Measurements from ENCODE around the gene RHEB. TPM values are rescaled to one million over a fixed set of nuclear protein-coding genes. Genes with fewer than 3 reads are reported as not detected.

RHEB gene
- total and polyA plus RNA-seq, 2 of the 13 experiments (the other 11 are each of a cell fraction or from before 2014, with no cell fraction given): 55.0 to 77.6 TPM

DNA sequence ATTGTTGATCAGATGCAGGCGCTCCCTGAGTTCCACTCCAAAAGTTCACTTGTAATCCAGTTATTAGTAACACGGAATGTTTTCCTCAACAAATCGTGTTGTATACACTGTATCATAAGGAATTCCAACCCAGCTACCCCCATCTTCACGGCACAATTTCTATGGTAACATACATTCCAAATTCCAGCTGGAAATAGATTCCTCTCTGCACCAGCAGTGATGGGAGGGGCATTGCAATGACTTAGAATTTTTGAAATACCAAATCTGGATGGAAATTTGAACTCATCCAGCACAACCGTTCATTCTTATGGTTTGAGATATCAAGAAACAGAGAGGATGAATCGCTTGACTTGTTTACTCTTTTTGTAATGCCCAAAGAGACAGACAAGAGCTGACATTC is 38.9 kb upstream of the RHEB start:
- H2AFZ ChIP-seq (ENCODE audit: low read length): no peak overlapping the region
- no peak for FAIRE-seq
- H3K4me3 ChIP-seq (replicated peaks in 1 of 3; ENCODE audit: insufficient read depth in 1 of 3, low read depth in 2 of 3, low read length in 3 of 3): no peak overlapping the region
- no peaks in the 10 kb centered on the region for H3K36me3 ChIP-seq (replicated peaks in 1 of 2; ENCODE audit: control insufficient read depth in 1 of 2, insufficient read depth in 2 of 2, low read length in 2 of 2)
- intact Hi-C loops (cut with micrococcal nuclease; ENCODE audit: unreplicated experiment): no loop called here
- H3K79me2 ChIP-seq (ENCODE audit: insufficient read depth, low read length): no peaks in the 10 kb centered on the region
- in situ Hi-C loops (cut with HindIII; ENCODE audit: extremely low pct_ligation_motif_present, low pct_unique_long_range_greater_than_20kb): no loop called here
- peaks cover 23% of the 10 kb centered on the region for H3K4me1 ChIP-seq (ENCODE audit: insufficient read depth, low read length)
- no peak overlapping the region for H3K4me2 ChIP-seq (ENCODE audit: low read depth, low read length)
- DNase-seq (ENCODE audit: low spot score): peak; percentile 12
- H3K9ac ChIP-seq (ENCODE audit: insufficient read depth, low read depth, low read length): no peak overlapping the region
- H3K9me3 ChIP-seq (ENCODE audit: low read length): no peaks in the 10 kb centered on the region
- no peak overlapping the region for H3K27ac ChIP-seq (ENCODE audit: extremely low read length, insufficient read depth, low read length)
- CTCF ChIA-PET (ENCODE audit: low intra/inter-chr PET ratio, low total read pairs): no interaction called here
- no peaks in the 10 kb centered on the region for H3K27me3 ChIP-seq (ENCODE audit: control insufficient read depth in 1 of 2, insufficient read depth in 2 of 2, low read length in 2 of 2)
- POLR2A ChIA-PET: no interaction called here
- ATAC-seq: no peak
- 46% methylated on average over 6 of the region's 6 CpGs for WGBS (ENCODE audit: low lambda C conversion rate)
- H4K20me1 ChIP-seq (ENCODE audit: insufficient read depth, low read length): no peaks in the 10 kb centered on the region
- BruUV-seq (replicated peaks): no TSS peak
- TF ChIP-seq KLF9 (CRISPR knock-in tag; IDR thresholded peaks at IDR 0.05; ENCODE audit: low read depth): no peak
- TF ChIP-seq ZNF451 (CRISPR knock-in tag; IDR thresholded peaks at IDR 0.05): no peak
- no peak for TF ChIP-seq ZMYM2 (CRISPR knock-in tag; IDR thresholded peaks at IDR 0.05)
- no peak for TF ChIP-seq TRIM24 (CRISPR knock-in tag; IDR thresholded peaks at IDR 0.05)
- TF ChIP-seq FOXP1 (IDR thresholded peaks at IDR 0.05): no peak
- no peak for TF ChIP-seq FOXP1 (CRISPR knock-in tag; IDR thresholded peaks at IDR 0.05)
- no peak for TF ChIP-seq ZNF83 (CRISPR knock-in tag; IDR thresholded peaks at IDR 0.05; ENCODE audit: borderline replicate concordance)
- TF ChIP-seq IRF2 (CRISPR knock-in tag; IDR thresholded peaks at IDR 0.05): no peak
- TF ChIP-seq E2F2 (CRISPR knock-in tag; IDR thresholded peaks at IDR 0.05; ENCODE audit: borderline replicate concordance): no peak

DNA sequence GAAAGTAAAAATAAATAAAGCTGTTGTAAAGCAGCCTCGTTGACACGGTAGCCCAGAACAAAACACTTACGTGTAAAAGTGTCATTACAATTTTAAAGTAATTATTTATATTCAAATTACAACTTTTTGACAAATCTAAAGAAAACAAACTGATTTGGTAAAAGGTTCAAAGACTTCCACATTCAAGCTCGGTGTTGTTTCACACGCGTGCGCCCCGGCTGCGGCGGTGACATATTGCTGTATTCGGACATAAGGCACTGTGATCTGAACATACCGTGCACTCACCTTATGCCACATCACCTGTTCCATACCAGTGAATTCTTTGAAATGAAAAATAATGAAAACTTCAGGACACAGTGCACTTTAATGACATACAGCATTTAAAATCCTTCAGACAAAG is 36.9 kb upstream of the RHEB start:
- Histone ChIP-seq H3K27me3 (ENCODE audit: control insufficient read depth in 1 of 2, insufficient read depth in 2 of 2, low read length in 2 of 2) (peaks cover 0 to 8% of the 10 kb centered on the region in 2 experiments; a peak in 1 of 5 replicates), H3K79me2 (ENCODE audit: insufficient read depth, low read length) (no peaks in the 10 kb centered on the region), H3K36me3 (replicated peaks in 1 of 2; ENCODE audit: control insufficient read depth in 1 of 2, insufficient read depth in 2 of 2, low read length in 2 of 2) (no peaks in the 10 kb centered on the region), H3K4me3 (replicated peaks in 1 of 3; ENCODE audit: insufficient read depth in 1 of 3, low read depth in 2 of 3, low read length in 3 of 3) (no peak overlapping the region), H4K20me1 (ENCODE audit: insufficient read depth, low read length) (no peaks in the 10 kb centered on the region), H3K27ac (ENCODE audit: extremely low read length, insufficient read depth, low read length) (no peak overlapping the region), H3K9ac (ENCODE audit: insufficient read depth, low read depth, low read length) (no peak overlapping the region), H2AFZ (ENCODE audit: low read length) (no peak overlapping the region), H3K4me2 (ENCODE audit: low read depth, low read length) (no peak overlapping the region), H3K9me3 (ENCODE audit: low read length) (no peaks in the 10 kb centered on the region), H3K4me1 (ENCODE audit: insufficient read depth, low read length) (peaks cover 23% of the 10 kb centered on the region)
- ChIA-PET CTCF (ENCODE audit: low intra/inter-chr PET ratio, low total read pairs) (no interaction called here), POLR2A (no interaction called here)
- intact Hi-C loops (cut with micrococcal nuclease; ENCODE audit: unreplicated experiment) (no loop called here), in situ Hi-C loops (cut with HindIII; ENCODE audit: extremely low pct_ligation_motif_present, low pct_unique_long_range_greater_than_20kb) (no loop called here)
- ATAC-seq (no peak), FAIRE-seq (no peak), DNase-seq (ENCODE audit: low spot score) (no peak)
- whole genome bisulfite sequencing (ENCODE audit: low lambda C conversion rate): 91% methylated on average over 12 of the region's 12 CpGs
- no peak for TF ChIP-seq NONO (IDR thresholded peaks at IDR 0.05)
- TF ChIP-seq NONO (CRISPR knock-in tag; conservative IDR thresholded peaks at IDR 0.05): no peak
- TF ChIP-seq ZNF572 (CRISPR knock-in tag; IDR thresholded peaks at IDR 0.05): no peak
- TF ChIP-seq, protein P1, sequence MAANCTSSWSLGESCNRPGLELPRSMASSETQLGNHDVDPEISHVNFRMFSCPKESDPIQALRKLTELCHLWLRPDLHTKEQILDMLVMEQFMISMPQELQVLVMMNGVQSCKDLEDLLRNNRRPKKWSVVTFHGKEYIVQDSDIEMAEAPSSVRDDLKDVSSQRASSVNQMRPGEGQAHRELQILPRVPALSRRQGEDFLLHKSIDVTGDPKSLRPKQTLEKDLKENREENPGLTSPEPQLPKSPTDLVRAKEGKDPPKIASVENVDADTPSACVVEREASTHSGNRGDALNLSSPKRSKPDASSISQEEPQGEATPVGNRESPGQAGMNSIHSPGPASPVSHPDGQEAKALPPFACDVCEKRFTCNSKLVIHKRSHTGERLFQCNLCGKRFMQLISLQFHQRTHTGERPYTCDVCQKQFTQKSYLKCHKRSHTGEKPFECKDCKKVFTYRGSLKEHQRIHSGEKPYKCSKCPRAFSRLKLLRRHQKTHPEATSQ (CRISPR knock-in tag; IDR thresholded peaks at IDR 0.05; ENCODE audit: borderline replicate concordance): no peak
- no peak for TF ChIP-seq HMGA1 (CRISPR knock-in tag; conservative IDR thresholded peaks at IDR 0.05)
- no TSS peak for BruUV-seq (replicated peaks)

Measured in HepG2 (cell line).